DMS53 treated with DMSO at 0.1 percent for 48 hours (cell line): ENCODE data around the gene SNCG.
"Not testable (repeated sequence)": the region's sequence is repeated elsewhere in the genome, so short reads cannot be mapped to it uniquely, and the experiment has no call there.

Experiments
- DNase-seq: peaks from one replicate; lab custom pipeline; 2025; ENCODE audit not compliant: unreplicated experiment; lab: John Stamatoyannopoulos, UW

The SNCG gene

DNA sequence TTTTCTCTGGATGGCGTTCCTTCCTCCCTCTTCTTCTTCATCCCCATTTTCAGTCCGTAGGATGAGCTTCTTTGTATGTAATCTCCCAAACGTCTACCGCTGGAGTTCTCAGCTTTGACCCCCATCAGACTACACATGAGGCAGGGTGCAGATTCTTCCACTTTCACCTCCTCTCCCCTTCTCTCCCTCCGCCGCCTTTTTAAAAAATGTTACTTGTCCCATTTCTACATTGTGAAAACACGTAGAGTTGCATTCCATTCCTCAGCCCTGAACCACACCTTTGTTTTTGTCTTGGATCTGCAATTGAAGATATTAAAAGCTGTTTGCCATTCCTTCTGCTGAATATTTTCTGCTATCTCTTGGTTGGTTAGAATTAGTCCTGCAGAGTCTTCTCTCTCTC is 16.1 kb downstream of the SNCG start:
- DNase-seq: no peak

- no peak for DNase-seq
These were observed 18.1 kb downstream of the SNCG start for GRCh38 chr10:86976362-86977056.

- not testable (repeated sequence) for DNase-seq
These were observed 20.1 kb downstream of the SNCG start for GRCh38 chr10:86978457-86978856.

DNA sequence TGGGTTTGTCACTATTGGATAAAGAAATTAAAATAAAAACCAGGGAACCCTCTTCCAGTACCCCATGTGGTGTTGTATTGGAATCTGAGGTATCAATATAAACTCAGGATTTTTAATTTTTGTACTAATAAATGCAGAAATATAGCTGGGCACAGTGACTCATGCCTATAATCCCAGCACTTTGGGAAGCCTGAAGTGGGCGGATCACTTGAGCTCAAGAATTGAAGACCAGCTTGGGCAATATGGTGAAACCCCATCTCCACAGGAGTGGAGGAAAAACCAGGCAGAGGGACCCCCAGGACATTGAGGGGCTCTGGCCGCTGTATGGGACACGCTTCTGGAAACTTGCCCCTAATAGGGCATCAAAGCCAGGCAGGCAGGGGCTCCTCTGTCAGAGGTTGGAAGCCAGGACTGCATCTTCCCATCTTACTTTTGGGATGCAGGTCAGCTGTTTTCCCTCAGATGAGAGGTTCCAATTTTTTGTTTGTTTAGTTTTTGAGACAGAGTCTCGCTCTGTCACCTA is 21.0 kb downstream of the SNCG start:
- DNase-seq: no peak

- no peak for DNase-seq
These were observed 21.6 kb downstream of the SNCG start for GRCh38 chr10:86979977-86980448.

GRCh38 chr10:86981020-86981419 is 22.6 kb downstream of the SNCG start:
- not testable (repeated sequence) for DNase-seq

GRCh38 chr10:86981716-86982115 is 23.3 kb downstream of the SNCG start:
- DNase-seq: no peak

GRCh38 chr10:86984498-86984897 is 26.1 kb downstream of the SNCG start:
- DNase-seq: not testable (repeated sequence)

- DNase-seq: no peak
These were observed 30.1 kb downstream of the SNCG start for GRCh38 chr10:86988520-86988919.

GRCh38 chr10:86991362-86991761 is 33.0 kb downstream of the SNCG start:
- DNase-seq: not testable (repeated sequence)

- DNase-seq: no peak
These were observed 34.1 kb downstream of the SNCG start for GRCh38 chr10:86992456-86992855.

DNA sequence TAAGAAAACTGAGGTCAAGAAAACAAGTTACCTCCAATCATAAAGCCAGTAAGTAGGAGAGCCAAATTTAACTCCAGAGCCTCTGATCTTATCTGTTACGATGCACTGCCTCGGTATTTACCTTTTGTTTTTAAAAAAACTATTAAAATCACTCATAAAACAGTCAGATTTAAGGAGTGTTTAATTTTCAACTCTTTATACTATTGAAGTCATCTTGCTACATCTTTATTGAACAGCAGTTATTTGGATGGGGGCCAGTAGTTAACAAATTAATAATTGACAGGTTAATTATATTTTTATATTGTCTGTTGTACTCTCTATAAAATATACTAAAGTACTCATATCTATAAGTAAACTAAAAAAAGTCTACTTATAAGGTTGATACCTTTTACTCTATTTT is 34.5 kb downstream of the SNCG start:
- no peak for DNase-seq

DNA sequence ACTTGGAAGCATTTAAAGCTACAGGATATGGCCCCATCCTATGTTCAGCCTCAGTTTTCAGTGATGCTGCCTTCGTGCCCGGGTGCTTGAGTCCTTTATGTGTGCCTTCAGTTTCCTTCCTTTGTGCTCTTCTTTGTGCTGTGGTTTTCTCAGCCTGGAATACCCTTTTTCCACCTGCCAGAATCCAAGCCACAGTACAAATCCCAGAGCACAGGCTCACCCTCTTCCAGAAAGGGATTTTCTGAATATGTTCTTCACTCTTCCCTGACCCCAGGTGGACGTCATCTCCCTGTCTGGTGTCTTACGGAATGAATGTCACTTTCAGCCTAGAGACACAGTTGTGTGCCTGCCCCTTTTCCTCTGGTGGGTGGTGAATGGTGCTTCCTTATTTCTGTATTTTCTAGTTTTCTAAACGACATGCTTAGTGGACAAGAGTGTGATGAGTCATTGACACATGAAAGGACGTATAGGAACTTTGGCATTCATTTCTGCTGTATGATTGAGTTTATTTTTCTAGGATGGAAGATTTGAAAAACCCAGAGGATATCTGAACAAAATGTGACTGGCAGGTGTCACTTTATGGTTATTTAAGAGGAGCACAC is 41.5 kb downstream of the SNCG start:
- not testable (repeated sequence) for DNase-seq

DNA sequence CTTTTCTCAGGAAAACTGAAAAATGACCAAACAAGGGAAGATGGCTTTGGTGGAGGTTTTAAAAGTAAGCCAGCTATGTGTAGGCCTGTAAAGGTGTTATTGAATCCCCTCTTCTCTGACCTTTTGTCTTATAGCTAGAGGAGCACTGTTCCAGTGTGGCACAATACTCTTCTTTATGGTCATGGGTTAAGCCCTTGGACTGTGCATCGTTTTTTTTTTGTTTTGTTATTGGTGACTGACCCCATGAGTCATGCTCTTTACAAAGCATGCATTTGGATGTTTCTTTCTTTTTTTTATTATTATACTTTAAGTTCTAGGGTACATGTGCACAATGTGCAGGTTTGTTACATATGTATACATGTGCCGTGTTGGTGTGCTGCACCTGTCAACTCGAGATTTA is 42.1 kb downstream of the SNCG start:
- no peak for DNase-seq

DNA sequence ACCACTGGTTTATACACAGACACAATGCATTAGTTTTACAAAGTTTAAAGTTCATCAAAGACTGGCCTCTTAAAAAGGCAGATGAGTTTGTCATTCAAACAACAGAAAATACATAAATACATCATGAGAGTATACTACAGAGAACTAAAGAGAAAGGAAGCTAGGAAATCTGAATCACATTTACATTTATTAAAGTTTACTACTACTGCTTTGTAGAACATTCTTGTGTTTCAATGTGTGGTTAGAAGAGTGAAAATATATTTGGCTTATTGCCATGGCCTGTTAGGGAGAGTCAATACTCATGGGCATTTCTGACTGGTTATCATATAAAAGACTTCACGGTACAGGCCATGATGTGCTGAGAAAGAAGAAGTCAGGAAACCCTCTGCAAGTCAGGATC is 48.7 kb downstream of the SNCG start:
- DNase-seq: not testable (repeated sequence)

DNA sequence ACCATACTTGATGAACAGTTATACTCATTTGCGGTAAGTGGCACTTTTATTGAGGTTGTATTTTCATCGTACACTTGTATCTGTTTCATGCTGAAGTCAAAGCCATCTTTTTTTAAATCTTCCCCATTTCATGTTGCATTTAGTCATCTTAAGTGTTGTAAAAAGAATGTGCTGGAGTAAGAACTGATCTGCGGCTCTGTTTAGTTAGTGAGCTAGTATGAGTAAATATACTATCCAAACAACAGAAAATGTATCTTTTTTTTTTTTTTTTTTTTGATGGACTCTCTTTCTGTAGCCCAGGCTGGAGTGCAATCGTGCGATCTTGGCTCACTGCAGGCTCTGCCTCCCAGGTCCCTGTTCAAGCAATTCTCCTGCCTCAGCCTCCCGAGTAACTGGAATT is 49.3 kb downstream of the SNCG start:
- DNase-seq: not testable (repeated sequence)

GRCh38 chr10:87008303-87008702 is 49.9 kb downstream of the SNCG start:
- not testable (repeated sequence) for DNase-seq

- not testable (repeated sequence) for DNase-seq
These were observed 50.8 kb downstream of the SNCG start for GRCh38 chr10:87009134-87009696.
